ENCODE data around the gene PRPF19. TPM values are rescaled to one million over a fixed set of nuclear protein-coding genes. Genes with fewer than 3 reads are reported as not detected.

The PRPF19 gene
- total RNA-seq, 1 donor = 53.1 TPM

DNA sequence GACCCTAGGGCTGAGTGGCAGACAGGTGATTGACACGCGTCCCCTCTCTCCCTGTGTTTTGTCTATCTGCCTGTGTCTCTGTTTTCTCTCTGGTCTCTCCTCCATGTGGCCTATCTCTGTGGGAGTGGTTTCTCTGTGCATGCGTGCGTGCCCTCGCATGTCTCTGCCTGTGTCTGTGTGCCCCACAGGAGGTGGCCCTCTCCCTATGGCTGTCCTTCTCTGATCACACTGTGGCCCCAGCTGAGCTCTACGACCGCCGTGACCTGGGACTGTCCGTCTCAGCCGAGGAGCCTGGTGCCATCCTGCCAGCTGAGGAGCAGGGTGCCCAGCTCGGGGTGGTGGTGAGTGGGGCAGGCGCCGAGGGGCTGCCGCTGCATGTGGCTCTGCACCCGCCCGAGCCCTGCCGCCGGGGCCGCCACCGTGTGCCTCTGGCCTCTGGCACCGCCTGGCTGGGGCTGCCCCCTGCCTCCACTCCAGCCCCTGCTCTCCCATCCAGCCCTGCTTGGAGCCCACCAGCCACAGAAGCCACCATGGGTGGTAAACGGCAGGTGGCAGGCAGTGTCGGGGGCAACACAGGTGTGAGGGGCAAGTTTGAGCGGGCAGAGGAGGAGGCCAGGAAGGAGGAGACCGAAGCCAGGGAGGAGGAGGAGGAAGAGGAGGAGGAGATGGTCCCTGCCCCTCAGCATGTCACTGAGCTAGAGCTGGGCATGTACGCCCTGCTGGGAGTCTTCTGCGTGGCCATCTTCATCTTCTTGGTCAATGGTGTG, 29.5 kb upstream of the PRPF19 start:
- DNase-seq (ENCODE audit: low read depth) = no peak
- TF ChIP-seq CTCF (IDR thresholded peaks at IDR 0.05; ENCODE audit: insufficient read depth, low read length) = no peak
- H3K4me3 ChIP-seq (ENCODE audit: low read depth, low read length) = no peak overlapping the region

DNA sequence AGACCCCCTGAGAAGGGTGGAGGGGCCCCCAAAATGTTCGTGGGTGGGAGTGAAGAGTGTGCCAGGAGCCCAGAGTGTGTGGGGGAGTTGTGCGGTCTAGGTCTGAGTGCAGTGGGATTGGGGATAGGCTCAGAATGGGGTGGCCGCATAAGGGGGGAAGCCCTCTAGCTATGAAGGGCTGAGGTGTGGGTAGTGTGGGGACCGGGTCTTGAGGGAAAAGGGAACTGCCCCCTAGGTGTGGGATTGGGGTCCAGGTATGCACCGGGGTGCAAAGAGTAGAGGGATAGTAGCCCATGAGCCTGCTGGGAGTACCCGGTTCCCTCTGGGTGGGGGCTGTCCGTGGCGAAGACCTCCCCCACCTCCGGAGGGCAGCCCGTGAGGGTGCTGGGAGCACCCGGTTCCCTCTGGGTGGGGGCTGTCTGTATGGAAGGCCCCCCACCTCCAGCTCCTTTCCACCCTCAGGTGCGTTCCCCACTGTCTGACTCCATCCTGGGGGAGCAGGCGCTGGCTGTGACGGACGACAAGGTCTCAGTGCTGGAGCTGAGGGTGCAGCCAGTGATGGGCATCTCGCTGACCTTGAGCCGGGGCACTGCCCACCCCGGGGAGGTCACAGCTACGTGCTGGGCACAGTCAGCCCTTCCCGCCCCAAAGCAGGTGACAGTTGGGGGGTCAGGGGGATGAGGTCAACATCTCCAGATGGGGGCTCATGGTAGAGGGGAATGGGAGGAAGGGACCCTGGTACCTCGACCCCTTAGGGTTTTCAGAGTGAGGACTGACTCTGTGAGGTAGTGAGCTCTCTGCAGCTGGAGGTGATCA, 28.6 kb upstream of the PRPF19 start:
- no peak for TF ChIP-seq CTCF (IDR thresholded peaks at IDR 0.05; ENCODE audit: insufficient read depth, low read length)
- no peak for DNase-seq (ENCODE audit: low read depth)
- H3K4me3 ChIP-seq (ENCODE audit: low read depth, low read length) = no peak overlapping the region

GRCh38 chr11:60934124-60934789, 27.9 kb upstream of the PRPF19 start:
- H3K4me3 ChIP-seq (ENCODE audit: low read depth, low read length) = no peak overlapping the region
- no peak for DNase-seq (ENCODE audit: low read depth)
- no peak for TF ChIP-seq CTCF (IDR thresholded peaks at IDR 0.05; ENCODE audit: insufficient read depth, low read length)

GRCh38 chr11:60933416-60934123, 27.2 kb upstream of the PRPF19 start:
- H3K4me3 ChIP-seq (ENCODE audit: low read depth, low read length) = no peak overlapping the region
- TF ChIP-seq CTCF (IDR thresholded peaks at IDR 0.05; ENCODE audit: insufficient read depth, low read length) = no peak
- no peak for DNase-seq (ENCODE audit: low read depth)

DNA sequence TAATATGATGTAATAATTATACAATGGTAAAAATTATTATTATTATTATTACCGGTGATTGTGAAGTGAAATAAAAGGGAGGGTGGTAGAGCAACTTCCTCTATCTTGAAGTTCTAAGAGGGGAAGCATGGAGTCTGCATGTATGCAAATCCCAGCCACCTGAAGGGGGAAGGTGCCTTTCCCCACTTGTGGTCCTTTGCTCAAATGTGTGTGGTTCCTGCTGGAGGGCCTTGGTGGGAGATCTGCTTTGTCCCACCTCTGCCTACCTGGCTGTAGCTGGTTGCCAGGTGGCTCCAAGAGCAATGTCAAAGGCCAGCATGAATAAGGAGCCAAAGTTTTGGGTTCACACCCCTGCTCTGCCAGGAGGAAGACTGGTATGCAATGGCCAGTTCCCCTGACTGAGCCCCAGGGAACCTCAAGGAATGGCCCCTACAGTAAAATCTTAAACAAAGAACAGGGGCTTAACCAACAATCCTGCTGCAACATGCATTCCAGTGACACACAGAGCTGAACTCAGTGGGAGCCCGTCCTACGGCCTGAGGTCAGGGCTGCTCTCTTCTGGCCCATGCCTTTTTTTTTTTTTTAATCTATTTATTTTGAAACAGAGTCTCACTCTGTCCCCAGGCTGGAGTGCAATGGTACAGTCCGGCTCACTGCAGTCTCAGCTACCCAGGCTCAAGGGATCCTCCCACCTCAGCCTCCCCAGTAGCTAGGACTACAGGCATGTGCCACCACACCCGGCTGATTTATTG, 26.4 kb upstream of the PRPF19 start:
- H3K4me3 ChIP-seq (ENCODE audit: low read depth, low read length) = no peak overlapping the region
- TF ChIP-seq CTCF (IDR thresholded peaks at IDR 0.05; ENCODE audit: insufficient read depth, low read length) = no peak
- DNase-seq (ENCODE audit: low read depth) = no peak

- no peak for DNase-seq (ENCODE audit: low read depth)
- no peak for TF ChIP-seq CTCF (IDR thresholded peaks at IDR 0.05; ENCODE audit: insufficient read depth, low read length)
- no peak overlapping the region for H3K4me3 ChIP-seq (ENCODE audit: low read depth, low read length)
Observed at GRCh38 chr11:60931917-60932316, 25.5 kb upstream of the PRPF19 start.
